ENCODE measurements around the gene H6PD. TPM values are rescaled to one million over a fixed set of nuclear protein-coding genes. Genes with fewer than 3 reads are reported as not detected.

Gene H6PD, protein sequence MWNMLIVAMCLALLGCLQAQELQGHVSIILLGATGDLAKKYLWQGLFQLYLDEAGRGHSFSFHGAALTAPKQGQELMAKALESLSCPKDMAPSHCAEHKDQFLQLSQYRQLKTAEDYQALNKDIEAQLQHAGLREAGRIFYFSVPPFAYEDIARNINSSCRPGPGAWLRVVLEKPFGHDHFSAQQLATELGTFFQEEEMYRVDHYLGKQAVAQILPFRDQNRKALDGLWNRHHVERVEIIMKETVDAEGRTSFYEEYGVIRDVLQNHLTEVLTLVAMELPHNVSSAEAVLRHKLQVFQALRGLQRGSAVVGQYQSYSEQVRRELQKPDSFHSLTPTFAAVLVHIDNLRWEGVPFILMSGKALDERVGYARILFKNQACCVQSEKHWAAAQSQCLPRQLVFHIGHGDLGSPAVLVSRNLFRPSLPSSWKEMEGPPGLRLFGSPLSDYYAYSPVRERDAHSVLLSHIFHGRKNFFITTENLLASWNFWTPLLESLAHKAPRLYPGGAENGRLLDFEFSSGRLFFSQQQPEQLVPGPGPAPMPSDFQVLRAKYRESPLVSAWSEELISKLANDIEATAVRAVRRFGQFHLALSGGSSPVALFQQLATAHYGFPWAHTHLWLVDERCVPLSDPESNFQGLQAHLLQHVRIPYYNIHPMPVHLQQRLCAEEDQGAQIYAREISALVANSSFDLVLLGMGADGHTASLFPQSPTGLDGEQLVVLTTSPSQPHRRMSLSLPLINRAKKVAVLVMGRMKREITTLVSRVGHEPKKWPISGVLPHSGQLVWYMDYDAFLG
- total RNA-seq (10 to 100 TPM; 62.6 to 65.4 TPM), polyA plus RNA-seq (10 to 100 TPM in 1 of 2 donors, 1 to 10 TPM in 1; 4.8 to 17.9 TPM)
- long read RNA-seq, donor 1, partial matches to known transcripts: 16 of 136 reads
- long read RNA-seq, donor 1, other reads (novel, unspliced or antisense): 120 of 136 reads
- long read RNA-seq, donor 2, full-length matches to known transcripts: 4 of 80 reads
- long read RNA-seq, donor 2, partial matches to known transcripts: 4 of 80 reads
- long read RNA-seq, donor 2, other reads (novel, unspliced or antisense): 72 of 80 reads

DNA sequence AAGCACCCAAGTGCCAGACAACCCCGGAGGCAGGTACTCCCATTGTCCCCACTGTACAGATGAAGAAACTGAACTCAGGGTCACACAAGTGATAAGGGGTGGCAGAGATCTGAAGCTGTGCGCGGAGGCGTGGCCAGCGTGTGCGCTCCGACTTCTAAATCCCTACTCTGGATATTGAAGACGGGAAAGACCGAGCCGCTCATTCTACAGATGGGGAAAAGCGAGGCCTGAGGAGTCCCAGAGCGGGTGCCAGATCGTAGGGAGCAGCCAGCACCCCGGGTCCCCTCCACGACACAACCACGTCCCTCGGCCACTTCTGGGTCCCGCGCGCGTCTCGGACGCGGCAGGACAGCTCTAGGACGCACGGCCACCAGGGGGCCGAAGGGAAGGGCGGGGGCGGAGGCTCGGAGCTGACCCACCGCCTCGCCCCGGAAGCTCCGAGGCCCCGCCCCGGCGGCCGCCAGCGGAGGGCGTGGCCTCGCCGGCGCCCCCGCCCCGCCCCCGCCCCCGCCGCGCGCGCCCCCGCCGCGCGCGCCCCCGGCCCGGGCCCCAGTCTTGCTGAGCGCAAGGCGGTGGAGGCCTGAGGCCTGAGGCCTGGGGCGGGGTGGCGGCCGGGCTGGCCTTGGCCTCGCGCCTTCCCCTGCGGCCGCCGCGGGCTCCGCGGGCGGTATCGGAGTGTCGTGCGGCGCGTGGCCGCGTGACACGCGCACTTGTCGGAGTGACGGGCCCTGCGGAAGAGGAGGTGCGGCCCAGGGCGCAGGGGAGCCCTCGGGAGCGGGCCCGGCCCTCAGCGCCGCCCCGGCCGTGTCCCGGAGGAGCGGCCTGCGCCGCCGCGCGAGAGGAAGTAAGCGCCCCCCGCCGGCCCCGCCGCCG, at the start of gene H6PD:
Gene H6PD (plus strand): TSS at position 552 of the 873 bp plus-strand sequence. CDS start 10,161 bp downstream, outside the sequence.
- ATAC-seq (ENCODE audit: low FRiP score) (peak; percentile 91), DNase-seq (peak; percentile 92 to 97)
- H3K9me3 ChIP-seq (ENCODE audit: control insufficient read depth, low read length): no peaks in the 10 kb centered on the region
- H3K27me3 ChIP-seq (ENCODE audit: control insufficient read depth in 1 of 2, insufficient read depth in 2 of 2, low read length in 1 of 2): no peaks in the 10 kb centered on the region
- intact Hi-C loops (cut with DNase I): no loop called here
- WGBS, 2 donors: 1 to 2% methylated on average over 43 to 106 of the region's 106 CpGs
- peak within 1 kb of the TSS; percentile 93 to 97 for H3K27ac ChIP-seq (ENCODE audit: low read depth in 1 of 2, low read length in 2 of 2)
- H3K4me1 ChIP-seq (ENCODE audit: control insufficient read depth in 1 of 2, insufficient read depth in 2 of 2, low read length in 2 of 2): peaks cover 0 to 4% of the 10 kb centered on the region in 2 donors
- peak within 1 kb of the TSS; percentile 74 to 91 for H3K4me3 ChIP-seq (ENCODE audit: low read length in 2 of 2)
- no peaks in the 10 kb centered on the region for H3K36me3 ChIP-seq (ENCODE audit: control insufficient read depth in 1 of 2, insufficient read depth in 2 of 2, low read length in 1 of 2)

DNA sequence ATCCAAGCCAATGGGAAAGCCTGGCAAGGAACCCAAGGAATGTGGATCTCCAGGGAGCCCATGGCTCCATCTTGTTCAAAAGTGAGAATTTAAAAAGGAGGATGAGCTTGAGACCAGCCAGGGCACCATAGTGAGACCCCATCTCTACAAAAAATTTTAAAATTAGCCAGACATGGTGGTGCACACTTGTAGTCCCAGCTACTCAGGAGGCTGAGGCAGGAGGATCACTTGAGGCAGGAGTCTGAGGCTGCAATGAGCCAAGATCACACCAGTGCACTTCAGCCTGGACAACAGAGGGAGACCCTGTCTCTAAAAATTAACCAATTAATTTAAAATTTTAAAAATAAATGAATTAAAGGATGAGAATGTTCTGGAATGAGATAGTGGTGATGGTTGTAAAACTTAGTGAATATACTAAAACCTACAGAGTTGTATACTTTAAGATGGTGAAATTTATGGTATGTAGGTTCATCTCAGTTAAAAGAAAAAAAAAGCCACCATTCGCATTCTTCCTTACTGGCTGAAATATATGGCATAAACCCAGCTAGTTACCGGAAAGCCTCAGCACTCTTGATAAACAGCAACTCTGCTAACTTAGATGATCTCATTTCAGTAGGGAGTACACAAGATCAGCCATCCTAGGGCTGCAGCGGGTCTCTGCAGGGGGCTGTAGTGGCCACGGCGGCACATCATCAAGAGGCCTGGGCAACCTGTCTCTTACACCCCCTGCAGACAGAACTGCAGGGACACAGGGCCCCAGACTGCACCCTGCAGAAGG, 48.3 kb upstream of the H6PD start:
- DNase-seq: no peak
- 69 to 75% methylated on average over 5 of the region's 5 CpGs for WGBS, 2 donors
- no peak overlapping the region for H3K4me3 ChIP-seq (ENCODE audit: low read length in 2 of 2)
- ATAC-seq (ENCODE audit: low FRiP score): no peak
- H3K27me3 ChIP-seq (ENCODE audit: control insufficient read depth in 1 of 2, insufficient read depth in 2 of 2, low read length in 1 of 2): no peaks in the 10 kb centered on the region
- no peak overlapping the region for H3K27ac ChIP-seq (ENCODE audit: low read depth in 1 of 2, low read length in 2 of 2)
- no peaks in the 10 kb centered on the region for H3K9me3 ChIP-seq (ENCODE audit: control insufficient read depth, low read length)
- intact Hi-C loops (cut with DNase I): no loop called here
- H3K36me3 ChIP-seq (ENCODE audit: control insufficient read depth in 1 of 2, insufficient read depth in 2 of 2, low read length in 1 of 2): no peaks in the 10 kb centered on the region
- H3K4me1 ChIP-seq (ENCODE audit: control insufficient read depth in 1 of 2, insufficient read depth in 2 of 2, low read length in 2 of 2): no peaks in the 10 kb centered on the region

DNA sequence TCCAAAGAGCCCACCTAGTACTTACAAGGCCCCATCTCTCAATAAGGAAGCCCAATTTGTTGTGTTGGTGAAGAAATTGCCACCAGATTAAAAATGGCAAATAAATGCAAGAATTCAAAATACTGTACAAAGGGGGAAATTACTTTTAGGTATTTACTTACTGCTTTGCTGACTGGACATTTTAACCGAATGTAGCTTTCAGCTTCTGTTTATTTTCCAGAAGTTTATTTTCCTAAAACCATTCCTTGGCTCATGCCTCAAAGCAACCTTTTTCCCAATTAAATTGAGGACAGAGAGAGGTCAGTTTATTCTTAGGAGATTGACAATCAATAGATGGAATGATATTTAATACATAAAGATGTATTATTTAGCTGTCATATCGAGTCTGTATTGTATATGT, 47.6 kb upstream of the H6PD start:
- WGBS, 2 donors: 79 to 83% methylated on average over 2 of the region's 2 CpGs
- Histone ChIP-seq H3K4me3 (ENCODE audit: low read length in 2 of 2) (no peak overlapping the region), H3K9me3 (ENCODE audit: control insufficient read depth, low read length) (no peaks in the 10 kb centered on the region), H3K27me3 (ENCODE audit: control insufficient read depth in 1 of 2, insufficient read depth in 2 of 2, low read length in 1 of 2) (no peaks in the 10 kb centered on the region), H3K36me3 (ENCODE audit: control insufficient read depth in 1 of 2, insufficient read depth in 2 of 2, low read length in 1 of 2) (no peaks in the 10 kb centered on the region), H3K4me1 (ENCODE audit: control insufficient read depth in 1 of 2, insufficient read depth in 2 of 2, low read length in 2 of 2) (no peaks in the 10 kb centered on the region), H3K27ac (ENCODE audit: low read depth in 1 of 2, low read length in 2 of 2) (no peak overlapping the region)
- no peak for ATAC-seq (ENCODE audit: low FRiP score)
- intact Hi-C loops (cut with DNase I): no loop called here
- no peak for DNase-seq

DNA sequence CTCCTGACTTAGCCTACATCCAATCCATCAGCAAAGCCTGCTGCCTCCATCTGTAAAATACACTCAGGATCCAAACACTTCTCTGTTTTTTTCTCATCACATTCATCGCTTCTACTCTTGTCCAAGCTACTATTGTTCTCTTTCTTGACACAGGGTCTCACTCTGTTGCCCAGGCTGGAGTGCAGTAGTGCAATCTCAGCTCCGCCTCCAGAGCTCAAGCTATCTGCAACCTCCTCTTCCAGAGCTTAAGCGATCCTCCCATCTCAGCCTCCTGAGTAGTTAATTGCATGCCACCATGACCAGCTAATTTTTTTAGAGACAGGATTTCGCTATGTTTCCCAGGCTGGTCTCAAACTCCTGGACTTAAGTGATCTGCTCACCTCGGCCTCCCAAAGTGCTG, 44.3 kb upstream of the H6PD start:
- Histone ChIP-seq H3K27ac (ENCODE audit: low read depth in 1 of 2, low read length in 2 of 2) (no peak overlapping the region), H3K27me3 (ENCODE audit: control insufficient read depth in 1 of 2, insufficient read depth in 2 of 2, low read length in 1 of 2) (no peaks in the 10 kb centered on the region), H3K36me3 (ENCODE audit: control insufficient read depth in 1 of 2, insufficient read depth in 2 of 2, low read length in 1 of 2) (no peaks in the 10 kb centered on the region), H3K9me3 (ENCODE audit: control insufficient read depth, low read length) (no peaks in the 10 kb centered on the region), H3K4me3 (ENCODE audit: low read length in 2 of 2) (no peak overlapping the region), H3K4me1 (ENCODE audit: control insufficient read depth in 1 of 2, insufficient read depth in 2 of 2, low read length in 2 of 2) (no peaks in the 10 kb centered on the region)
- intact Hi-C loops (cut with DNase I): loop anchor here in 1 of 2 donors (5.0 kb wide), 1 partner anchor 48 kb away; no protein-coding TSS in a partner anchor
- DNase-seq (no peak), ATAC-seq (ENCODE audit: low FRiP score) (no peak)
- 97 to 100% methylated on average over 5 of the region's 5 CpGs for WGBS, 2 donors

DNA sequence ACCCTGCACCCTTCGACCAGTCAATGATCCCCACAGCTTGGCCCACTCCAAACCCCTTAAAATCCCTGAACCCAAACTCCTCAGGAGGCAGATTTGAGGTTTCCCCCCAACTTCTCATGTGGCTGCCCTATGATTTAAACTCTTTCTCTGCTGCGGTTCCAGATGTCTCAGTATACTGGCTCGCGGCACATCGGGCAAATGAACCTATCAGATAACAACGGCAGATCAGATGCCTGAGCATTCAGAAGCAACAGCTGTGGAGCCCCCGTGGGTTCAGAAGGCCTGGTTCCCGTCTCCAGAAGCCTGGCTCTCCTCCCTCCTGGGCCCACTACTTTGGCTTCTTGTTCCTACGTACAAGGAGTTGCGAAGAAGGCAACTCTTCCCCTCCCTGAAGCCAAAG, 43.3 kb upstream of the H6PD start:
- Histone ChIP-seq H3K27ac (ENCODE audit: low read depth in 1 of 2, low read length in 2 of 2) (no peak overlapping the region), H3K27me3 (ENCODE audit: control insufficient read depth in 1 of 2, insufficient read depth in 2 of 2, low read length in 1 of 2) (no peaks in the 10 kb centered on the region), H3K9me3 (ENCODE audit: control insufficient read depth, low read length) (no peaks in the 10 kb centered on the region), H3K36me3 (ENCODE audit: control insufficient read depth in 1 of 2, insufficient read depth in 2 of 2, low read length in 1 of 2) (no peaks in the 10 kb centered on the region), H3K4me1 (ENCODE audit: control insufficient read depth in 1 of 2, insufficient read depth in 2 of 2, low read length in 2 of 2) (no peaks in the 10 kb centered on the region), H3K4me3 (ENCODE audit: low read length in 2 of 2) (no peak overlapping the region)
- ATAC-seq (ENCODE audit: low FRiP score) (no peak), DNase-seq (no peak)
- WGBS, 2 donors: 93 to 95% methylated on average over 10 of the region's 10 CpGs
- intact Hi-C loops (cut with DNase I): loop anchor here in 1 of 2 donors (5.0 kb wide), 1 partner anchor 49 kb away; no protein-coding TSS in a partner anchor

DNA sequence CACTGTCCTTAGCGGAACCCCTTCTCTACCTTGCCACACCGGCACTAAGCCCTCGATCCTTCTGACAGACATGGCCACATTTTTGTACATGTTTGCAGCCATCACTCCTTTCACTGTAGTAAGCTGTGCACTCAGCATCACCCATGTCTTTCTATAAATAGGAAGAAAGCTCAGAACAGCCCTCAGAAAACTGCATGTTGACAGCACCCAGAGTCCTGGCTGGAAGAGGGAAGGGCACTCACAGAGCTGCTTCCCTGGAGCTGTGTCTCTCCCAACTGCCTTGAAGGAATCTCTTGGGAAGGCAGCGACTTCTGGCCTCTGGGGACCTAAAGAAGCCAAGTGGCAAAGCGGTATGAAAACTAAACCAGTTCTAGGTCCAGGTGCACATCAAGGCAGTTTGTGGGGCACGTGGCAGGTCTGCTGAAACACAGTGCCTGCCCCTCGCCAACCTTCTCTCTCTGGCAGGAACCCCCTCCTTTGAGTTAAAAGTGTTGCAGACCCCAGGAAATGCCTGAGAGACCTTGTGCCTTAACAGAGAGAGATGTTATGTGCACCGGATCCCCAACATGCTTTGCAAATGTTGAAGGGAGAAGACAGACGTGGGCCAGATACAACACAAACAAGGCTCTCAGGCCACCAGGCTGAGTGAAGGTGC, 41.9 kb upstream of the H6PD start:
- no peaks in the 10 kb centered on the region for H3K4me1 ChIP-seq (ENCODE audit: control insufficient read depth in 1 of 2, insufficient read depth in 2 of 2, low read length in 2 of 2)
- no peaks in the 10 kb centered on the region for H3K27me3 ChIP-seq (ENCODE audit: control insufficient read depth in 1 of 2, insufficient read depth in 2 of 2, low read length in 1 of 2)
- no peak overlapping the region for H3K27ac ChIP-seq (ENCODE audit: low read depth in 1 of 2, low read length in 2 of 2)
- H3K9me3 ChIP-seq (ENCODE audit: control insufficient read depth, low read length): no peaks in the 10 kb centered on the region
- WGBS, 2 donors: 47 to 54% methylated on average over 9 of the region's 9 CpGs
- no peak for DNase-seq
- intact Hi-C loops (cut with DNase I): loop anchor here in 1 of 2 donors (5.0 kb wide), 1 partner anchor 50 kb away; no protein-coding TSS in a partner anchor
- H3K4me3 ChIP-seq (ENCODE audit: low read length in 2 of 2): no peak overlapping the region
- ATAC-seq (ENCODE audit: low FRiP score): no peak
- no peaks in the 10 kb centered on the region for H3K36me3 ChIP-seq (ENCODE audit: control insufficient read depth in 1 of 2, insufficient read depth in 2 of 2, low read length in 1 of 2)

DNA sequence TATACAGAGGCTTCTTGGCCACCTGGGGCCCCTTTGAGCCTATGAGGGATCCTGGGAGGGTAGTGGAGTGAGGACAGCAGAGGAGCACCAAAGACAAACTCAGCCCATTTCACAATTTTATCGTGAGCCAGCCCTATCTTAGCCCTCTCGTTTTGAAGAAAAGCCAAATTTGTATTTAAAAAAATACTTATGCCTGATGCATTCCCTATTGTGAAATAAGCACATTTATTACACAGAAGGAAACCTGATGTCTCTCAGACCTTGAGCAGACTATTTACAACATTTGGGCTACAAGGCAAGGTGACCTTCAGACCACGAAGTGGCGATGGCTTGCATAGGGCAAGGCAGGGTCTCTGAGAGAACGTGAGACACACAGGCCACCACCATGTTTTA, 41.3 kb upstream of the H6PD start:
- Histone ChIP-seq H3K27me3 (ENCODE audit: control insufficient read depth in 1 of 2, insufficient read depth in 2 of 2, low read length in 1 of 2) (no peaks in the 10 kb centered on the region), H3K27ac (ENCODE audit: low read depth in 1 of 2, low read length in 2 of 2) (no peak overlapping the region), H3K4me3 (ENCODE audit: low read length in 2 of 2) (no peak overlapping the region), H3K9me3 (ENCODE audit: control insufficient read depth, low read length) (no peaks in the 10 kb centered on the region), H3K36me3 (ENCODE audit: control insufficient read depth in 1 of 2, insufficient read depth in 2 of 2, low read length in 1 of 2) (no peaks in the 10 kb centered on the region), H3K4me1 (ENCODE audit: control insufficient read depth in 1 of 2, insufficient read depth in 2 of 2, low read length in 2 of 2) (no peaks in the 10 kb centered on the region)
- 72 to 74% methylated on average over 5 of the region's 5 CpGs for WGBS, 2 donors
- intact Hi-C loops (cut with DNase I): loop anchor here in 1 of 2 donors (5.0 kb wide), 1 partner anchor 51 kb away; no protein-coding TSS in a partner anchor
- ATAC-seq (ENCODE audit: low FRiP score) (no peak), DNase-seq (no peak)

All from aorta (tissue), 5 donors.